COR-L47 (cell line): Measurements from ENCODE around the gene SOX2.

ENCODE experiments used
- DNase-seq: peaks from one replicate; lab custom pipeline; 2025; lab: John Stamatoyannopoulos, UW

Gene SOX2

GRCh38 chr3:181722766-181723425 is 11.2 kb downstream of the SOX2 start:
- DNase-seq: no peak

GRCh38 chr3:181723625-181724191 is 12.0 kb downstream of the SOX2 start:
- DNase-seq: no peak

GRCh38 chr3:181724192-181724965 is 12.7 kb downstream of the SOX2 start:
- DNase-seq: no peak

GRCh38 chr3:181725131-181725731 is 13.5 kb downstream of the SOX2 start:
- no peak for DNase-seq

- DNase-seq: no peak
Measured at GRCh38 chr3:181725830-181726229, 14.1 kb downstream of the SOX2 start.

GRCh38 chr3:181726351-181727330 is 14.9 kb downstream of the SOX2 start:
- DNase-seq: peak; percentile 95

GRCh38 chr3:181727341-181728032 is 15.8 kb downstream of the SOX2 start:
- peak; percentile 84 for DNase-seq

- no peak for DNase-seq
Measured at GRCh38 chr3:181728470-181729340, 17.0 kb downstream of the SOX2 start.

- no peak for DNase-seq
Measured at GRCh38 chr3:181729341-181729869, 17.7 kb downstream of the SOX2 start.

- no peak for DNase-seq
Measured at GRCh38 chr3:181730316-181730715, 18.6 kb downstream of the SOX2 start.

GRCh38 chr3:181730934-181731333 is 19.2 kb downstream of the SOX2 start:
- no peak for DNase-seq

GRCh38 chr3:181735911-181736310 is 24.2 kb downstream of the SOX2 start:
- no peak for DNase-seq

GRCh38 chr3:181738551-181738950 is 26.8 kb downstream of the SOX2 start:
- DNase-seq: no peak

- DNase-seq: peak; percentile 61
Measured at GRCh38 chr3:181739628-181740027, 27.9 kb downstream of the SOX2 start.

GRCh38 chr3:181741417-181741816 is 29.7 kb downstream of the SOX2 start:
- DNase-seq: no peak

- no peak for DNase-seq
Measured at GRCh38 chr3:181752202-181752671, 40.5 kb downstream of the SOX2 start.

GRCh38 chr3:181753391-181753790 is 41.7 kb downstream of the SOX2 start:
- DNase-seq: peak; percentile 50

- no peak for DNase-seq
Measured at GRCh38 chr3:181755959-181756358, 44.2 kb downstream of the SOX2 start.

- DNase-seq: no peak
Measured at GRCh38 chr3:181756645-181757297, 45.0 kb downstream of the SOX2 start.
